GM18519 (cell line): ENCODE measurements around the gene AHDC1.
A peak's percentile ranks its signal among the peaks of the same experiment; 100 is the strongest.
"Not testable (repeated sequence)": the region's sequence is repeated elsewhere in the genome, so short reads cannot be mapped to it uniquely, and the experiment has no call there.

Experiments used
- ATAC-seq: cut with Tn5 transposase; IDR thresholded peaks from one replicate; pipeline ENCODE4 v1.9.1; 2021; ENCODE audit warnings: mild to moderate bottlenecking, moderate library complexity; ENCODE audit not compliant: unreplicated experiment, low FRiP score

Gene AHDC1

DNA sequence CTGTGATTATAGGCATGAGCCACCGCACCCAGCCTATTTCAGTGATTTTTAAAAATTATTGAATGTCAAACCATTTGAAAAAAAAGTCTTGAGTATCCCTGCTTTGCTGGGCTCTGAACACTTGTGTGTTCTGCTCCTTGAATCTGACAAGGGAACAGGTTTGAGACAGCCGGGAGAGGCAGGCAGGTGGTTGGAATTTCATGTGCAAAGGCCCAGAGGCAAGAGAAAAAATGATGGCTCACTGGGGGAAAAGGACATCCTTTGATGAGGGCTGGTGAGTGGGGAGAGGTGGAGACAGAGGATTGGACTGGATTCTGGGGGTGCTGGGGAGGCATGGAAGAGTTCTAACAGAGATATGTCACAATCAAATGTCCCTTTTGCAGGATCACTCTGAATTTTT is 100.9 kb downstream of the AHDC1 start:
- ATAC-seq: no peak

DNA sequence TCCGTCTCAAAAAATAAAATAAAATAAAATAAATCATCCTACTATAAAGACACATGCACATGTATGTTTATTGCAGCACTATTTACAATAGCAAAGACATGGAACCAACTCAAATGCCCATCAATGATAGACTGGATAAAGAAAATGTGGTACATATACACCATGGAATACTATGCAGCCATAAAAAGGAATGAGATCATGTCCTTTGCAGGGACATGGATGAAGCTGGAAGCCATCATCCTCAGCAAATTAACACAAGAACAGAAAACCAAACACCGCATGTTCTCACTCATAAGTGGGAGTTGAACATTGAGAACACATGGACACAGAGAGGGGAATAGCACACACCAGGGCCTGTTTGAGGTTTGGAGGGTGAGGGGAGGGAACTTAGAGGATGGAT is 102.8 kb downstream of the AHDC1 start:
- ATAC-seq: not testable (repeated sequence)

GRCh38 chr1:27499142-27499541 is 104.8 kb downstream of the AHDC1 start:
- no peak for ATAC-seq

DNA sequence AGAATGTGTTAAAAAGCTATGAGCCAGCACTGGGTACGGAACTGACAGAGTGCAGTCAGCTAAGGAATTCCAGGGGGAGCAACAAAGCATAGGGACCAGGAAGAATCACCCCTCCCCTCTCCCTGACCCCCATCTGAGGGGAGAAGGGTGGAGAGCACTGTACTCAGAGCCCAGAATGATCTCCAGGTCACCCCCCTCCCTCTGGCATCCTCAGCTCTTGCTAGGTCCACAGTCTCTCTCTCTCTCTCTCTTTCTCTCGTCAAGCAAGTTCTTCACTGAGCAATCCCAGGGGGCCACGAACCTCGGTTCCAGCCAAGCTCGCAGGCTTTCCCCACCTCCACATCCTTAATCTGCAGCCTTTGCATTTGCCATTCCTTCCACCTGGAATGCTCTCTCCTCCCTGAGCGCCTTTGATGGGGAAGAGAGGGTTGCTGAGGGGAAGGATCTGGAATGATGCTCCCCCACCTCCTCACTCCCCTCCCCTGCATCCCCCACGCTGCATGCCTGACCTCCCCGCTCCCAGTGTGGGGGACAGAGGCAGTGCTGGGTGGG is 107.3 kb downstream of the AHDC1 start:
- no peak for ATAC-seq

- no peak for ATAC-seq
These were observed 111.1 kb downstream of the AHDC1 start for GRCh38 chr1:27492796-27493195.

DNA sequence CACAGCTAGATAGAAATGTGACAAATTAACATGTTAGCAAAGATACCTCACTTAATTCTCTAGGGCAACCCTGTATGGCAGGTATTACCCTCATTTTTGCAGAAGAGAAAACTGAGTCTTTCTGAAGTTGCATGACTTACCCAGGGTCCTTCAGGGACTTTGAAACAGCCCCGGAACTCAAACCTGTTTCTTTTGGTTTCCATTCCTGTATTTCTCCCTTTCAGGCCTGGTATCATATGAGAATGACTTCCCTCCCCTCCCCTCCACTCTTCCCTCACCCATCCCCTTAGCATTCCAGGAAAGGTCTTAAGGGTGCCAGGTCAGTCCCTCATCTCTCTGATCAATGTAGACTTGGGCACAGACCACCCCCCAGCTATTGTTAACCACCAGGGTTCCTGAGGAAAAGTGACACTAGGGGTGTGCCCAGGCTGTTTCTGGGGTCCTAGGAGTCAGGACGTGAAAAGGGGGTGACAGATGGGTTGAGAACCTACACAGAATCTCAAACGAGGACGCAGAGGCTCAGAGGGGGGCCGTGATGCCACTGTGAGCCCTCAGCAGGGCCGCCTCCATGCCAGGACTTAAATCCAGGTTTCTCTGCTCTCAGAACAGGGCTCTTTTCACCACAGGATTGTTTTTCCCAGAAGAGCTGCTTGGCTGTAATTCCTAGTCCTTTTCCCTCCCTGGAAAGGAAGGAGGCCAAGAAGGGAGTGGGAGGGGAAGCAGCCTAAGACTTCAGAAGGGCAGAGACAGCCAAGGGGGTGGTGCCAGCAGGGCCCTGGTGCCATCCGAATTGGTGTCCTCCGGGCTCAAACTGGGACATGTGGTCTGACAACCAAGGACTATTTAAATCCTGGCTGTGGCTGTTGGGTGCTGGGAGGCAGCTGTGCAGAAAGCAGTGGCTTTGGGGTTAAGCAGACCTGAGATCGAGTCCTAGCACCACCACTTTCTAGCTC is 111.9 kb downstream of the AHDC1 start:
- ATAC-seq: no peak

DNA sequence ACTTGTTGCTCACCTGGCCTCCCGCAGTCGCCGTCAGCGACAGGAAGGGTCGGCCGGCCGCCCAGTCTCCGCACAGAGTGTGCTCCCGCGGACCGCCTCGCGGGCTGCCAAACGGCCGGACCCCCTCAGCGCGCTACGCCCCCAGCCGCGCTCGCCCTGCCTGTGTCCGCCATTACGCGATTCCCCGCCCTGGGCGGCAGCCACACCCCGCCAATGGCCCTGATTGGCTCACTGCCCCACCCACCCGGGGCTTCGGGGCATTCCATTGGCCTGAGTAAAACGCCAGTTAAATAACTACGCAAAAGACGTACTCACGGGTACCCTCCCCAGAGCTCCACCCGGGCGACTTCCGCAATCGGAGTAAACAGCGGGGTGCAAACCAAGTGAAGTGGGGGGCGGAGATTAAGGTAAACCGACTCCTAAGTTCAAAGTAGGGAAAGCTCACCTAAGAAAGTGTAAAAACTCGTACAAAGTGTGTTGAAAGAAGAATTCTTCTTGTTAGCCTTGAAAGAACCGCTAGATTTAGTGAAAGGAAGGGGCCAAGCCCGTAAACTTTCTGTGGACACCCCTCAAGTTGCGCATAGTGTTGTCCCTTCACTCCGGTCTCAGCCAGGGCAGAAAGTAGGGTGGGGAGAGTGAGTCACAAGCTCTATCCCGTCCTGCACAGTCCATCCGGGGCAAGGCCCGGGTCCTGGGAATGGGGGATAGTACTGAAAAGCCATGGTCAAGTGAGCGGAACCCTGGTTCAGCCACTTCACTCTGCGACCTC is 113.8 kb downstream of the AHDC1 start, which contains the start of gene WASF2:
Gene WASF2, minus strand, starts transcription at position 195 of the 769 bp plus-strand sequence. CDS start 61,277 bp downstream, outside the sequence.
- peak; percentile 77 for ATAC-seq

DNA sequence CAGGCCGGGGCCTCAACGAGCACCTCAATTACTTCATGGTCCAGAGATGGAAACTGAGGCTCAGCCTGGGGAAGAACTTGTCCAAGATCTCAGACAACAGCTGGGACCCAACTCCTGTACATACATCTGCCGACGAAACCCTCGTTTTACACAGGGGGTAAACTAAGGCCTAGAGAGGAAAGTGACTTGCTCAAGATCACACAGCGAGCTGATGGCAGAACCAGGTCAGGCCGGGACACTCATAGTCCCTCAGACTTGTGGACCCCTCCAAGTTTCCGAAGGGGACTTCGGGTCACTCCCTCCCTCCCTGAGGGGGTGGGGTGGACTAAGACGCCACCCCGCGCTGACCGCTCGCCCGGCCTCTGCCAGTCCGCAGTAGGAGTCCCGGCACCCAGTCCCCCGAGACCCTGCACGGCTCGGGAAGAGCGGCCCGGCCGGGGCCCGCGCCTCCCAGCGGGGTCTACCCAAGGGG is 114.4 kb downstream of the AHDC1 start:
- peak; percentile 16 for ATAC-seq

DNA sequence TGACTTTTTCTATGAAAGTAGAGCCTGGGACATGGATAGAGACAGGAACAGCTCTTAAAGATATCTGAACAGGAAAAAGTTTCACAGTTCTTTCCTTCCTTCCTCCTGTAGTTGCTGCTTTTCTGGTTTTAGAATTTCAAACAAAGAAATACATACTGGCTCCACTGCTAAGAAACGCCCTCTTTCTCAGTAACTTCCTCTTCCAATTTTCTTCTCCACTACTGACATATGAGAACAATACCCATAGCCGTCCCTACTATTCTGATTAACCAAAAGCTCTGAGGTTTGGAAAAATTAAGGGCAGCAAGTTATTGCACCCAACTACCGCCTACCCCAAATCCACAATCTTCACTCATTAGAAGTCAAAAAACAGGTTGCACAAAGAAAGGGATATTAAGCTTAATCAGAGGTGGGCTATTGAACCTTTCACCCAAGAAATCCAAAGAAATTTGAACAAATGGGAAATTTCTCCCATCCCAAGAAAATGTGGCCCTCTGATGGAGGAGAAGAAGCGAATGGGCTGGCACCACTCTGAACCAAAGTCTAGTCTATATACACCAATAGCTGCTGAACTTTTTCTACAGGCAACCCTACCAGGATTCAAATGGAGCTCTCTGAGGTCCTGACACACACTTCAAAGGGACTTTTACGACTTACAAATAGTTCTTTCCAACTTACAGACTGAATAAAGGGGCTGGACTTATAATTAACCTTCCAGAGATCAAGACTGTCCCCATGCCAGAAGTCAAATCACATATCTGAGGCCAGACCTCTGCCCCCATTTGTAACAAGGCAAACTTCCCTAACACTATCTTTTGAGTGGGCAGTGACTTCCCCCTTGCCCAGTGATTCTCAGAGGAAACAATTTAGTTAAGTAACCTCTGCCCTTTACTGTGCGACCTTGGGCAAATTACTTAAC is 115.7 kb downstream of the AHDC1 start:
- ATAC-seq: no peak

DNA sequence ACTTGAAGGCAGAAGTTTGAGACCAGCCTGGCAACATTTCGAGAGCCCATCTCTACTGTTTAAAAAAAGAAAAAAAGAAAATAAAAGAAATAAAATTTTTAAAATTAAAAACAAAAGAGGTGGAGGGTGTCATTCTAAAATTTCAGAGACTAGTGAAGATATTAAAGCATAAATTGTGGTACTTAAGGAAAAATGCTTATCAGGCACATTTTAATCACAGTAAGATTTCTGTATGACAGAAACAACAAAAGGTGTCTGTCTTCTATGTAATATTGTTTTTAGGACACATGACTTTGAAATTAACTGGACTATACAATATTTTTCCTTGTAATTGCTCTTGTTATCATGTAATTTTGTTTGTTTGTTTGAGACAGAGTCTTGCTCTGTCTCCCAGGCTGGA is 118.6 kb downstream of the AHDC1 start:
- ATAC-seq: no peak
